Natural killer cell treated with Interleukin-12 subunit alpha and Interleukin-12 subunit beta and Interleukin-15 and Interleukin-18, amount 100 ng/mL, for 72 hours (primary cell): ENCODE results near the gene PCSK6. TPM values are rescaled to one million over a fixed set of nuclear protein-coding genes. Genes with fewer than 3 reads are reported as not detected.
"Not testable (repeated sequence)": the region's sequence is repeated elsewhere in the genome, so short reads cannot be mapped to it uniquely, and the experiment has no call there.

ENCODE experiments used
- ATAC-seq, 2 donors: fragments of 150-1000 bp; cut with Tn5 transposase in 1 of 2; sonication (Bioruptor Pico), chemical (Tn5 transposase) in 1 of 2; 2 replicates each; pipeline ENCODE4 v1.10.0; 2021
- DNase-seq: peaks from one replicate; pipeline ENCODE4 v3.0.0; 2022; ENCODE audit warnings: low spot score
- H3K27ac Mint-ChIP-seq, 2 donors: 1 replicate in 1 of 2; 2 replicates in 1 of 2; pipeline ENCODE4 v1.8.0; 2022; ENCODE audit warnings: mixed read lengths in 2 of 2, mild to moderate bottlenecking in 1 of 2, moderate library complexity in 1 of 2
- H3K27me3 Mint-ChIP-seq, 2 donors: 1 replicate in 1 of 2; 2 replicates in 1 of 2; pipeline ENCODE4 v1.8.0; 2022; ENCODE audit warnings: mixed read lengths in 2 of 2
- H3K36me3 Mint-ChIP-seq: one replicate; pipeline ENCODE4 v1.8.0; 2022; ENCODE audit warnings: mixed read lengths
- H3K4me1 Mint-ChIP-seq, 2 donors: 1 replicate in 1 of 2; 2 replicates in 1 of 2; pipeline ENCODE4 v1.8.0; 2022; ENCODE audit warnings: low read depth in 2 of 2, mixed read lengths in 2 of 2, mild to moderate bottlenecking in 1 of 2
- H3K4me3 Mint-ChIP-seq: one replicate; pipeline ENCODE4 v1.8.0; 2022; ENCODE audit warnings: mixed read lengths
- H3K9me3 Mint-ChIP-seq: 2 replicates; pipeline ENCODE4 v1.8.0; 2022; ENCODE audit warnings: mixed read lengths
- total RNA-seq, 2 donors: library from RNA; stranded (reverse); gene quantifications; one replicate each; pipeline ENCODE4 v1.2.3, GENCODE V29; 2022

Gene PCSK6
- total RNA-seq, 2 donors from 2014 or later = 0.95 TPM; not detected in 1

DNA sequence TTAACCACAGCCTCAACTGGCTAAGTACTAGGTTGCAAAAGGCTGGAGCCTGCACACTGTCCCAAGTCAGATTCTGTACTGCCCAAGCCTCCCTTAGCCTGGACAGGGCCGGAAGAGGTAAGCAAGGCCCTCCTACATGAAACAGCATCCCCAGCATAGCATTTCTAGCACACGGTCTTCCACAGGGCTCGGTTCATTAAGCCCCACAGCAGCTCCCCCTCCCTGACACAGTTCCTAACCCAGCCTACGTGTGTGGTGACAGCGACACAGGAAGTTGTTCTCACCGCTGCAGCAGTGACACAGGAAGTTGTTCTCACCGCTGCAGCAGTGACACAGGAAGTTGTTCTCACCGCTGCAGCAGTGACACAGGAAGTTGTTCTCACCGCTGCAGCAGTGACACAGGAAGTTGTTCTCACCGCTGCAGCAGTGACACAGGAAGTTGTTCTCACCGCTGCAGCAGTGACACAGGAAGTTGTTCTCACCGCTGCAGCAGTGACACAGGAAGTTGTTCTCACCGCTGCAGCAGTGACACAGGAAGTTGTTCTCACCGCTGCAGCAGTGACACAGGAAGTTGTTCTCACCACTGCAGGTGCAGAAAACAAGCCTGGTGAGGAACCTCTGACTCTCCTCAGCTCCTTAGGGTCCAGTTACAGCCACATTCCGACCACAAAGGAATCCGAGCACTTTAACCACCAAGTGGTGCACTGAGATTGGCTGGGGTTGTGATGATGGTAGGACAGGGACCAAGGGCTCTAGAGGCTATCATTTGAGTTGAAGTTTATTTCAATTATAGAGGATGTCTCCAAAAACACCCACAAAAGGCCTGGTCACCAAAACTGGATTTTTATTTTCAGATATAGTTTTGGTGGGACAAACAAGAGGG, 155.4 kb downstream of the PCSK6 start:
- H3K4me1 Mint-ChIP-seq = peaks cover 17 to 24% of the 10 kb centered on the region in 2 donors
- peak overlapping the region; percentile 76 to 86 for H3K27ac Mint-ChIP-seq
- H3K4me3 Mint-ChIP-seq = peak overlapping the region; percentile 69
- H3K36me3 Mint-ChIP-seq, H3K9me3 Mint-ChIP-seq: not testable (repeated sequence)
- DNase-seq (peak; percentile 81), ATAC-seq (peak; percentile 92 to 94)
- peaks cover 7 to 14% of the 10 kb centered on the region in 2 donors for H3K27me3 Mint-ChIP-seq

DNA sequence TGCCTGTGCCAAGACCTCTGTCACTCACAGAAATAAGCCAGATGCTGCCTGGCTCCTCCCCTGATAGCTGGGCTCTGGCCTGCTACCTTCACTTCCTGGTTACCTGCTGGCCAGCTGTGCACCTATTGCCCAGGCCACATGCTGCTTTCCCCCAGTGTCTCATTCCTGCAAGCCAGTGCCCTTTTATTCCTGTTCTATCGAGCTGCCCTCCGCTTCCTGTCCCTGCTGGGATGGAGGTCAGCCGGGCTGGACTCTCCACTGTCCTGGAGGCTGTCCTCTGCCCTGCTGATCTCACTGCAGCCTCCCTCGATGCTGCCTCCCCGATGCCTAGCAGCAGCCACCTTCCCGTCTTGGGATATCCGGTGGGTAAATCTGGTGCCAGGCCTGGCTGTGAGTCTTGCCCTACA, 157.4 kb downstream of the PCSK6 start:
- DNase-seq (no peak), ATAC-seq (no peak)
- peaks cover 6% of the 10 kb centered on the region for H3K36me3 Mint-ChIP-seq
- peaks cover 17 to 24% of the 10 kb centered on the region in 2 donors for H3K4me1 Mint-ChIP-seq
- peak overlapping the region; percentile 76 to 86 for H3K27ac Mint-ChIP-seq
- H3K27me3 Mint-ChIP-seq = peaks cover 0 to 5% of the 10 kb centered on the region in 2 donors
- H3K4me3 Mint-ChIP-seq = no peak overlapping the region
- H3K9me3 Mint-ChIP-seq = peaks cover 3% of the 10 kb centered on the region

GRCh38 chr15:101329867-101330380, 159.6 kb downstream of the PCSK6 start:
- Mint-ChIP-seq H3K27me3 (peaks cover 5 to 6% of the 10 kb centered on the region in 2 donors), H3K4me3 (no peak overlapping the region), H3K36me3 (peaks cover 6% of the 10 kb centered on the region), H3K27ac (no peak overlapping the region), H3K4me1 (peaks cover 14 to 20% of the 10 kb centered on the region in 2 donors), H3K9me3 (peaks cover 3% of the 10 kb centered on the region)
- ATAC-seq (no peak), DNase-seq (no peak)

GRCh38 chr15:101329309-101329863, 160.1 kb downstream of the PCSK6 start:
- Mint-ChIP-seq H3K9me3 (peaks cover 3% of the 10 kb centered on the region), H3K27me3 (peaks cover 5 to 6% of the 10 kb centered on the region in 2 donors), H3K27ac (no peak overlapping the region), H3K4me1 (peaks cover 14 to 16% of the 10 kb centered on the region in 2 donors), H3K36me3 (peaks cover 6% of the 10 kb centered on the region), H3K4me3 (no peak overlapping the region)
- DNase-seq (no peak), ATAC-seq (no peak)

GRCh38 chr15:101328001-101328400, 161.5 kb downstream of the PCSK6 start:
- Mint-ChIP-seq H3K36me3 (no peaks in the 10 kb centered on the region), H3K27ac (no peak overlapping the region), H3K9me3 (no peaks in the 10 kb centered on the region), H3K4me3 (no peak overlapping the region), H3K4me1 (peaks cover 6% of the 10 kb centered on the region in 2 donors), H3K27me3 (peaks cover 5 to 6% of the 10 kb centered on the region in 2 donors)
- ATAC-seq (no peak), DNase-seq (no peak)

DNA sequence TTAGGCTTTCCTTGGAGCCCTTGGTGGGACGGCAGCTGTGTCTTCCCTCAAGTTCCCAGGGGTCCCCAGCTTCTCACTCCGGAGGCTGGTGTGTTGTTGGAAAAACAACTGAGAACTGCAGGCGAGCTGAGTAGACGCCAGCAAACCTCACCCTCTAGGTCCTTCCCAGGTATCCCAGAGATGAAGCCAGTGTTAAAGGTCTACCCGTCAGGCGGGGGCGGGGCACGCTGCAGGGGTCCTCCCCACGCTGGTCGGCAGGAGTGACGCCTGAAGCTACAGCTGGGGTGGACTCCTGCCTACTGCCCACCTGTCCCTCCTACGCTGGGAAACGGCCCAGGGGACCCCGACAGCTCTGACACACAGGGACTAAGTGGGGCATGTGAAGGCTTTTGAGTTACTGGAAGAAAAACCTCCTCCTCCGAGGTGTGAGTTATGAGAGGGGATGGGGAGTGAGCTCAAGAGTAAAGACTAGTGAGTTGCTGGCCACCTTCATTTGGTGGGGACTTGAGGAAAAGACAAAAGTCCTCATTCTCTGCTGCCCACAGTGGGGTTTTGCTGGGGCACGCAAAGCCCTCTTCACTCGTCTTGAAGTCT, 162.3 kb downstream of the PCSK6 start:
- DNase-seq (no peak), ATAC-seq (no peak)
- peaks cover 5 to 6% of the 10 kb centered on the region in 2 donors for H3K27me3 Mint-ChIP-seq
- no peak overlapping the region for H3K27ac Mint-ChIP-seq
- H3K36me3 Mint-ChIP-seq = no peaks in the 10 kb centered on the region
- H3K9me3 Mint-ChIP-seq = no peaks in the 10 kb centered on the region
- peaks cover 0 to 3% of the 10 kb centered on the region in 2 donors for H3K4me1 Mint-ChIP-seq
- no peak overlapping the region for H3K4me3 Mint-ChIP-seq

DNA sequence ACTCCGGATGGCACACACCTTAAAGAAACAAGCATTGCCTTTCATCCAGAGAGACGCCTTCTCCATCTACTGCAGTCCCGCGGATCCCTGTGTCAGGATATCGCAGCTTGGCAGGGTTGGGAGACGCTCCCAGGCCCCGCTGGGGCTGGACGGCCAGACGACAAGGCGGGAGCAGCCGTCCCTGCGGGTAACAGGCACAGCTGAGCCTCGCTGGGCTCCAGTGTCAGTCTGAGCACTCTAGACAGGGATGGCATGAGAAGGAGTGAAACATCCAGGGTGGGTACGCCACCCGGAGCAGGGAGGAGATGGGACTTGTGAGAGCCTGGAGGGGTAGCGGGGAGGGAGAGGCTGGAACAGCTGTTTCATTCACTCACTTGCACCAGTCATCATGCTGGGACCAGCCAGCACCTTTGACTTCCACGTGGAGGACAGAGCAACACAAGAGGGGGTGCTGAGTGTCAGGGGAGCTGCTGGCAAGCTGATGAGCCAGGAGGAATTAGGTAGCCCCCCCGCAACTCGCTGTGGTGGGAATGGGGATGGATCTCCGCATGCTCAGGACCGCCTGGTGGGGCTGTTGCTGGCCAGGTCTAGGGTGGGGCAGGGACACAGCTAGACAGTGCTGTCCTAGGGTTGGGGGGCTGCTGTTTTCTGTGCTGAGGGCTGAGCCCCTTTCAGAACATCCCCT, 162.9 kb downstream of the PCSK6 start:
- no peak for DNase-seq
- H3K27ac Mint-ChIP-seq = no peak overlapping the region
- peaks cover 4% of the 10 kb centered on the region in 2 donors for H3K4me1 Mint-ChIP-seq
- H3K36me3 Mint-ChIP-seq = no peaks in the 10 kb centered on the region
- no peaks in the 10 kb centered on the region for H3K9me3 Mint-ChIP-seq
- peaks cover 5 to 6% of the 10 kb centered on the region in 2 donors for H3K27me3 Mint-ChIP-seq
- no peak overlapping the region for H3K4me3 Mint-ChIP-seq
- ATAC-seq = no peak

GRCh38 chr15:101326026-101326315, 163.5 kb downstream of the PCSK6 start:
- no peaks in the 10 kb centered on the region for H3K9me3 Mint-ChIP-seq
- H3K27me3 Mint-ChIP-seq = peaks cover 5 to 6% of the 10 kb centered on the region in 2 donors
- DNase-seq = no peak
- no peak overlapping the region for H3K27ac Mint-ChIP-seq
- H3K4me3 Mint-ChIP-seq = no peak overlapping the region
- H3K4me1 Mint-ChIP-seq = peaks cover 8% of the 10 kb centered on the region in 2 donors
- no peak for ATAC-seq
- no peaks in the 10 kb centered on the region for H3K36me3 Mint-ChIP-seq

DNA sequence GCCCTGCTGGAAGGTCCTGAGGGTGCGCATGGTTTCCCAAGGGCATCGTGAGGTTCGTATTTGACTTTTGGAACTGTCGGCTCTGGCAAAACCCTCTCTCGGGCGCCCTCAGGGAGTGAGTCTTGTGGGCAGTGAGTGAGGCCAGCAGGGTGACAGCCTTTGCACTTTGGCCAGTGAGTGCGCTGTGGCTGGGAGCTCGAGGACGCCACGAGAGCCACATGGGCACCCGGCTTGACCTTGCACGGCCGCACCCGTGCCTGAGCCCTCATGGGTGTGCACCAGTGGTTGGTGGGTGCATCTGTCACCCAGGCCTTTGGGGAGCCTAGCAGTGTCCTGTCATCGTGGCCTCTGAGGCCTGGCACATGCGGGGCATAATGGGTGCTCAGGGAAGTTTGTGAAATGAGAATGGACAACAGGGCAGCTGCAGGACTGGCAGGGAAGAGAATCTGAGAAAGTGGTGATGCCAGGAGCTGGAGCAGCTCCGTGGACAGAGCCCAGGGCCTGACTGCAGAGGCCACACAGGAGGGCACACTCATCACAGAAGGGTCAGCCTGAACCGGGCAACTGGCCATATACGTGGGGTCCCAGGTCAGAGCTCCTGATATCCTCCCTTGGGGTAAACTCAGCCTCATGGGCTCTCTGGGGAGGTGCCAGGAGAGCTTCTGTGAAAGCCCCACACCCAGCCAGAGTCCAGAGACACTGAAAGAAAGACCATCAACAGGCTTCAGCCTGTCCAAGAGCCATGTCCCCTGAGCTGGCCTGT, 164.1 kb downstream of the PCSK6 start:
- Mint-ChIP-seq H3K9me3 (no peaks in the 10 kb centered on the region), H3K4me3 (no peak overlapping the region), H3K27ac (peak overlapping the region in 1 of 2 donors; percentile 43), H3K36me3 (no peaks in the 10 kb centered on the region), H3K27me3 (peaks cover 5 to 6% of the 10 kb centered on the region in 2 donors), H3K4me1 (peaks cover 13% of the 10 kb centered on the region in 2 donors)
- ATAC-seq (no peak), DNase-seq (no peak)

DNA sequence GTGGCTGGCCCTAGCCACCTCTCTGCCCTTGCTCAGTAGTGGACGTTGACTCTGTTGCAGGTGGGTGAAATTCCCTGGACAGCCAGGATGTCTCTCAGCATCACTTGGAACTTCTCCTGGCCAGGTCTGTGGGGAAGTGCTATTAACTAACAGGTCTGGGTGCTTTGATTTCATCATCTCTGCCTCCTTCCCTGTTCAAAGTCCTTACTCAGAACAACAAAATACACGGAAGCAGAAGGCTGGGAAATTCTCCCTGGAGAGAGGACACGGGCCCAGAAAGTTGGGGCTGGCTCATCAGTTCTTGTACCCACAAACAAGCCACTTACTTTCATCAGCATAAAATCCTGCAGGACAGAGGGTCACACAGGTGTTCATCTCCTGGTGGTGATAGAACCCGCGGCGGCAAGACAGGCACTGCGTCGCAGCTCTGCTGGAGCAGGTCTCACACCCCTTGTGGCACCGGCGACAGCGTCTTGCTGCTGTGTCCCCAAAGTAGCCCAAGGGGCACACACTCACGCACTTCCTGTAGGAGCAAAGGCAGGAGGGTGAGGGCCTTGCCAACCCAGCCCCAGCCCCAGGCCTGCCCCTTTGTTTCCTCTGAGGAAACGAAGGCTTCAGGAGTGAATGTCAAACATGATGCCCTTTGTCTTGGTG, 164.9 kb downstream of the PCSK6 start:
- ATAC-seq (no peak), DNase-seq (no peak)
- Mint-ChIP-seq H3K27ac (peak overlapping the region in 1 of 2 donors; percentile 43), H3K4me1 (peaks cover 17 to 20% of the 10 kb centered on the region in 2 donors), H3K4me3 (no peak overlapping the region), H3K9me3 (no peaks in the 10 kb centered on the region), H3K27me3 (peaks cover 0 to 6% of the 10 kb centered on the region in 2 donors), H3K36me3 (no peaks in the 10 kb centered on the region)

- peak overlapping the region in 1 of 2 donors; percentile 59 for H3K27ac Mint-ChIP-seq
- H3K36me3 Mint-ChIP-seq = no peaks in the 10 kb centered on the region
- peaks cover 17 to 23% of the 10 kb centered on the region in 2 donors for H3K4me1 Mint-ChIP-seq
- H3K9me3 Mint-ChIP-seq = no peaks in the 10 kb centered on the region
- no peak for ATAC-seq
- no peak overlapping the region for H3K4me3 Mint-ChIP-seq
- H3K27me3 Mint-ChIP-seq = peaks cover 0 to 6% of the 10 kb centered on the region in 2 donors
- DNase-seq = no peak
Observed at GRCh38 chr15:101323793-101324523, 165.5 kb downstream of the PCSK6 start.

GRCh38 chr15:101322854-101323477, 166.5 kb downstream of the PCSK6 start:
- peak overlapping the region in 1 of 2 donors; percentile 59 for H3K27ac Mint-ChIP-seq
- DNase-seq (no peak), ATAC-seq (no peak)
- H3K4me1 Mint-ChIP-seq = peaks cover 17 to 27% of the 10 kb centered on the region in 2 donors
- peaks cover 0 to 6% of the 10 kb centered on the region in 2 donors for H3K27me3 Mint-ChIP-seq
- H3K36me3 Mint-ChIP-seq = no peaks in the 10 kb centered on the region
- no peaks in the 10 kb centered on the region for H3K9me3 Mint-ChIP-seq
- no peak overlapping the region for H3K4me3 Mint-ChIP-seq
